ENCODE measurements around the gene RAB11FIP3.
A peak's percentile ranks its signal among the peaks of the same experiment; 100 is the strongest.

The RAB11FIP3 gene

DNA sequence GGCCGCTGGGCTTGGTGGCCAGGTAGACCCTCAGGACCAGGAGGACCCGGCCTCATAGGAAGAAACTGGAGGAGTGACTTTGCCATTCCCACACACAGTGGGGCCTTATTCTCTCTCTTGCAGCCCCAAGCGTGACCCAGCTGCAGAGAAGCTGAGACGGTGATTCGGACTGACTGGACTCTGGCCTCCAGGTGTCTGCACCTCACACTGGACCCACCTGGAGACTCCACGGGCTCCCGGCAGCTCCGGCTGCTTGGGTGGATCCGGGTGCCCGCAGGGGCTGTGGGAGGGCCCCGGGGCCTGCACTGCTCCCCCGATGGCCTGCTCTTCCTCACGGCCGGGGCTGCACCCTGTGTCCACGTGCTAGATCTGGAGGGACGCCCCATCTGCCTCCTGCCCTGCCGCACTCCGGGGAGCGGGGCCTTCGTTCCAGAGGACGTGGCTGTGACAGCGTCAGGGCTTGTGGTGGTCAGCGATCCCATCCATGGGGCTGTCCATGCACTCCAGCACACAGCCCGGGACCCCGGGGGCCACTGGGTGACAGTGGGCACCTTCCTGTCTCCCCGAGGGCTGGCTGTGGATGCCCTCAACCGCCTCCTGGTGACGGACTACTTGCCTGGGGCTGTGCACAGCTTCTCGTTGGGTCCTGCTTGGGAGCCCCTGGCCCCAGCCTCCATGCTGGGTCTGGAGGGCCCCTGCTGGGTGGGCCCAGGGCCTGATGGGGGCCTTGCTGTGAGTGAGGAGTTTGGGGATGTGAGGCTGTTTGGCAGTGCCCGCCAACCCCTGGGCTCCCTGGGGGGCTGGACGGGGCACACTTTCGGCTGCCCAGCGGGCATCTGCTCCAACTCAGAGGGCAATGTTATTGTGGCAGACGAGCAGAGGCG, 142.2 kb downstream of the RAB11FIP3 start:
- no peak for DNase-seq (ENCODE audit: low spot score)

DNA sequence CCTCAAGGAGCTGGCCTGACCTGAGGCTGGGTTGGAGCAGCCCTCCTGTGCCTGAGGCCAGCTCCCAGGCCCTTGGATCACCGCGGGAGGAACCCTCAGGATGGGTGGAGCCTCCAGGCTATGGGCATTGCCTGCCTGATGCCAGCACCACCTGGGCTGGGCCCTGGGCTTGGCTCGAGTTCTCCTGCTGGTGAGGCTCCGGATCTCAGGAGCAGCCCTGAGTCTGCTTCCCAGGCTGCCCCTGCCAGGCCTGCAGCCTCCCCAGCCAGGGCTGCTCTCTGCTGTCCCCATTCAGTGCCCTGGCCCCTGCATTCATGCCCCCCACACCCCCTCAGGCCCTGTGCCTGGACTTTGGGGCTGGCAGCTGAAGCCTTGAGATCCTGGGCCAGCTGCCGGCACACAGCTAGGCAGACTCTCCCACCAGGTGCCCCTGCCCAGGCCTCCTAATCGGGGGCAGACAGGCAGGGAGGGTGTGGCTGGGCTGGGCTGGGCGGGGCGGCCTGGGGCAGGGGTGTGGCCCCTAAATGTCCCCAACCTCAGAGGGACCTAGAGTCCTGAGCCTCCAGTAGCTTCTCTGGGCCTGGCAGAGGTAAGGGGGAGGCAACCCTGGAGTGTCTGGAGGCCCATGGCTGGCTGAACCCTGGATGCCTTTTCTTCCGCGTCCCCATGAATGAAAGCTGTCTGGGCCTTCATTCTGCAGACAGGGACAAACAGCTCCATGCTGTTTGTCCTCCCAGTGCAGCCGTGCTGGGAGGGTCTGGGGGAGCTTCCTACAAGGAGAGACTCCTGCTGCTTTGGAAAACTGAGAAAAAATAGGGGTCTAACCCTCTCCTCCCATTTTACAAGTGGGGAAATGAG, 143.2 kb downstream of the RAB11FIP3 start:
- DNase-seq (ENCODE audit: low spot score): no peak

DNA sequence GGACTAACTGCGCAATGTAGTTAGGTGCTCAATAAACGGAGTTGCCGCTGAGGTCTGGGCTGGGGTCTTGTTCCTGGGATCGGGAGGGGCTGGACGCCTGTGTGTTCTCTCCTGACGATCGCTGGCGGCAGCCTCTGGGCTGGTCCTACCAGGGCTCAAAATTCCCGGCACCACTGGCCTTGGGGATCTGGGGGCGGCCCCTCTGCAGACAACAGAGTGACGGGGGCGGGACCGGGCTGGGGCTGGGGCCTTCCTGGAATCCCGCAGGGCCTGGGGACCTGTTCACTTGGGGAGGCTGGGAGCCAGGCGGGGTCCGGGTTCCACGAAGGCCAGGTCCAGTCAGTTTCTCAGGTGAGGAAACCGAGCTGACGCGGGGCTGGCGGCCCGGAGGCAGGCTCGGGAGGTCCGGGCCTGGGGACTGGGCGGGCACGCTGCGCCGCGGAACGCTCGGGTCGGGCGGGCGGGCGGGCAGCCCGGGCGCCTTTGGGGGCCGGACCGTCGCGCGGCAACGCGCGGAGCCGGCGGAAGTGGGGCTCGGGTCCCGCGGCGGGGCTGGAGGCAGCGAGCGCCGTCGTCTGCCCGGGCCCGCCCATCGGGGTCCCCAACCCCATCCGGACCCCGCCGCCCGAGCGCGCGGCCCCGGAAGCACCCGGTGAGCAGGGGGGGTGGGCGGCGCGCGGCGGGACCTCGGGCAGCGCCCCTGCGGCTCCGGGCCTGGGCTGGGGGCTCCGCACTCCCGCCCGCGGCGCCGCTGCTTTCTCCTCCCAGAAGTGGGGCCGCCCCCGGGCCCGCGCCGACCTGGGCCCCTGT, 144.2 kb downstream of the RAB11FIP3 start, which contains the start of gene PIGQ:
TSS of gene PIGQ (plus strand) at position 524 of the 810 bp plus-strand sequence. CDS start 4,107 bp downstream, outside the sequence.
- DNase-seq (ENCODE audit: low spot score): peak; percentile 95

Data from iPS-NIHi11 (cell line).